Neural crest cell (in vitro differentiated cells): Measurements from ENCODE around the gene KCNS3. TPM values are rescaled to one million over a fixed set of nuclear protein-coding genes. Genes with fewer than 3 reads are reported as not detected.
A peak's percentile ranks its signal among the peaks of the same experiment; 100 is the strongest.

Experiments used
- DNase-seq: peaks from one replicate; pipeline ENCODE4 v3.0.0; 2021; ENCODE audit warnings: low read depth, mixed read lengths, low spot score
- H3K27ac Mint-ChIP-seq: one replicate; pipeline ENCODE4 v1.8.0; 2021; ENCODE audit warnings: mild to moderate bottlenecking, mixed read lengths; ENCODE audit not compliant: unreplicated experiment
- H3K27me3 Mint-ChIP-seq: 2 replicates; pipeline ENCODE4 v1.8.0; 2021; ENCODE audit warnings: low read depth, mild to moderate bottlenecking, mixed read lengths
- H3K36me3 Mint-ChIP-seq: 2 replicates; pipeline ENCODE4 v1.8.0; 2021; ENCODE audit warnings: low read depth, mild to moderate bottlenecking, mixed read lengths
- H3K4me1 Mint-ChIP-seq: 2 replicates; pipeline ENCODE4 v1.8.0; 2021; ENCODE audit warnings: mixed read lengths
- H3K4me3 Mint-ChIP-seq: one replicate; pipeline ENCODE4 v1.8.0; 2021; ENCODE audit warnings: mild to moderate bottlenecking, mixed read lengths
- H3K9me3 Mint-ChIP-seq: 2 replicates; pipeline ENCODE4 v1.8.0; 2021; ENCODE audit warnings: mixed read lengths
- total RNA-seq: library from RNA; stranded (reverse); gene quantifications from 2 replicates; pipeline ENCODE4 v1.2.1, GENCODE V29; 2021
- TF ChIP-seq, protein P1 (sequence below): fragments of 200-600 bp; sonication (generic); conservative IDR thresholded peaks from 2 replicates; pipeline ENCODE4 v1.5.0; 2021; ENCODE audit warnings: antibody characterized with exemption, mild to moderate bottlenecking

Gene KCNS3
- total RNA-seq, 1 donor from 2014 or later: 1.4 TPM

DNA sequence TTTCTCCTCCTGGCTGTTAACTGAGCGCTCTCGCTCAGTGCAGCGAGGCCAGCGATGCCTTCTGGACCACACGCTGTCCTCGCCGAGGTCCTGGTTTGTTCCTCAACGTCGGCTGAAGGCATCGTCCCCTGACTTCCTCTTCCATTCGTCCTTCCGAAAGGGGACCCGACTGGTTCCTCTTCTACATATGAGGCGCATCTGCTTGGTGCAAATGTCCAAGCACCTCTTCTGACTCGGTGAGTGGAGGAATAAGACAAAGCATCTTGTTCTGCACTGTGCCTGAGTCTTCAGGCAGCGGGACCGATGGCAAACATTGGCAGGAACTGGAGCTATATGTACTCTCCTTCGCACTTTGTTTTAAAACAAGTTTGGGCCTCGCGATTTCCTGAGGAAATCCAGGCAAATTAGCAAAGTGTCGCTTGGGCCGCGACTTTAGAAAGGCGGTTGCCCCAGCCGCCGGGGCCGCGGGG, 621 bp upstream of the KCNS3 start:
- H3K27ac Mint-ChIP-seq: no peak overlapping the region
- peak; percentile 4 for DNase-seq
- H3K4me3 Mint-ChIP-seq: peak overlapping the region; percentile 87
- H3K27me3 Mint-ChIP-seq: peaks cover 94% of the 10 kb centered on the region
- TF ChIP-seq, protein P1, sequence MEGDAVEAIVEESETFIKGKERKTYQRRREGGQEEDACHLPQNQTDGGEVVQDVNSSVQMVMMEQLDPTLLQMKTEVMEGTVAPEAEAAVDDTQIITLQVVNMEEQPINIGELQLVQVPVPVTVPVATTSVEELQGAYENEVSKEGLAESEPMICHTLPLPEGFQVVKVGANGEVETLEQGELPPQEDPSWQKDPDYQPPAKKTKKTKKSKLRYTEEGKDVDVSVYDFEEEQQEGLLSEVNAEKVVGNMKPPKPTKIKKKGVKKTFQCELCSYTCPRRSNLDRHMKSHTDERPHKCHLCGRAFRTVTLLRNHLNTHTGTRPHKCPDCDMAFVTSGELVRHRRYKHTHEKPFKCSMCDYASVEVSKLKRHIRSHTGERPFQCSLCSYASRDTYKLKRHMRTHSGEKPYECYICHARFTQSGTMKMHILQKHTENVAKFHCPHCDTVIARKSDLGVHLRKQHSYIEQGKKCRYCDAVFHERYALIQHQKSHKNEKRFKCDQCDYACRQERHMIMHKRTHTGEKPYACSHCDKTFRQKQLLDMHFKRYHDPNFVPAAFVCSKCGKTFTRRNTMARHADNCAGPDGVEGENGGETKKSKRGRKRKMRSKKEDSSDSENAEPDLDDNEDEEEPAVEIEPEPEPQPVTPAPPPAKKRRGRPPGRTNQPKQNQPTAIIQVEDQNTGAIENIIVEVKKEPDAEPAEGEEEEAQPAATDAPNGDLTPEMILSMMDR: no peak
- H3K9me3 Mint-ChIP-seq: no peaks in the 10 kb centered on the region
- H3K4me1 Mint-ChIP-seq: peaks cover 18% of the 10 kb centered on the region
- H3K36me3 Mint-ChIP-seq: no peaks in the 10 kb centered on the region

DNA sequence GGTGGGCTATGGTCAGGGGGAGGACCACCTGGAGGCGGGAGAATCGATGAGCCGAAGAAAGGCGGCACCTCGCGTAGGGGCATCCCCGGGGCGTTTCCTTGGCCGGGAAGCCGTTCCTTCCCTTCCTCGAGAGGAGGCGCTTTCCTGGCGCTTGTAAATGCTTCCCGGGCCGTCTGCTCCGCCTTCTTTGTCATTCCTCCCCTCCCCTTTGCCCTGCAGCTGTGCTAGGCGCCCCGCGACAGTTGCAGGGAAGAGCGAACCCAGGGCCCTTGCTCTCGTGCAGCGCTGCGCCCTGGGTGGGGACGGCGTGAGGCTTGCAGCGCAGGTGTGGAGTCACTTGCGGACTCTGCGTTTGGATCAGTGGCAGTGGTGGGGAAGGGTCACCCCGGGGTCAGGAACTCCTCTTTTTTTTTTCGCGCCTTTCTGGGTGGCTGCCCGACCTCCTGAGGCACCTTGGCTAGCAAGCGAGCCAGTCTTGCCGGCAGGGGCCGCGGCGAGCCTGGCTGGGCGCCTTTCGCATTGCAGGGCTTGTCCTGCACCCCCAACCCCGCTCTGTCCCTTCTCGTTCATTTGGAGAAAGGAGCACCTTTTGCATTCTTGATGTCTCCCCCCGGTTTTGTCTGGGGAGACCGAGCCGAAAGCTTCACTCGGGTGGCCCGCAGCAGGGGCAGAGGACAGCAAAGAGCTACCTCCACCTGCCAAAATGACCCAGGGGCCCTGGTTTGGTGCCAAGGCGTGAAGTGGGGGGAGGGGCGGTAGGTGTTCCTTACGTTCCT, 858 bp downstream of the KCNS3 start:
- no peaks in the 10 kb centered on the region for H3K9me3 Mint-ChIP-seq
- H3K27ac Mint-ChIP-seq: no peak overlapping the region
- no peaks in the 10 kb centered on the region for H3K36me3 Mint-ChIP-seq
- H3K4me1 Mint-ChIP-seq: peaks cover 18% of the 10 kb centered on the region
- TF ChIP-seq, protein P1: peak; percentile 37
- H3K4me3 Mint-ChIP-seq: peak overlapping the region; percentile 90
- peak; percentile 55 for DNase-seq
- peaks cover 84% of the 10 kb centered on the region for H3K27me3 Mint-ChIP-seq

DNA sequence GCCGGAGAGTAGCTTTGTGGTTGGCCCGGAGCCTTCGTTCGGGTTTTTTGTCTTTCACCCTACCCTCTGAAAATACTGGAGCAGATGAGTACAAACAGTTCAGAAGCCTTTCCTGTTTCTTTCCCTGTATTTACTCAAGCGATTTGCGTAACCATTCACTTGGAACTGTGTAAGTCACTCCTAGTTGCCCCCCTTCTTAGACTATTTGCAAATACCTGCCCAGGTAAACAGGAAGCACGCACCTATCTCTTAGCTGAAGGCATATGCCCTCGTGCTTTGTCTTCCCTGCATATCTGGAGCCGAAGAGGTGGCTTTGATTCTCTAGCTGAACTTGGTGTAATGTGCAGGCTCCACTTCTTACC, 1.4 kb downstream of the KCNS3 start:
- Mint-ChIP-seq H3K27me3 (peaks cover 78% of the 10 kb centered on the region), H3K27ac (no peak overlapping the region)

DNA sequence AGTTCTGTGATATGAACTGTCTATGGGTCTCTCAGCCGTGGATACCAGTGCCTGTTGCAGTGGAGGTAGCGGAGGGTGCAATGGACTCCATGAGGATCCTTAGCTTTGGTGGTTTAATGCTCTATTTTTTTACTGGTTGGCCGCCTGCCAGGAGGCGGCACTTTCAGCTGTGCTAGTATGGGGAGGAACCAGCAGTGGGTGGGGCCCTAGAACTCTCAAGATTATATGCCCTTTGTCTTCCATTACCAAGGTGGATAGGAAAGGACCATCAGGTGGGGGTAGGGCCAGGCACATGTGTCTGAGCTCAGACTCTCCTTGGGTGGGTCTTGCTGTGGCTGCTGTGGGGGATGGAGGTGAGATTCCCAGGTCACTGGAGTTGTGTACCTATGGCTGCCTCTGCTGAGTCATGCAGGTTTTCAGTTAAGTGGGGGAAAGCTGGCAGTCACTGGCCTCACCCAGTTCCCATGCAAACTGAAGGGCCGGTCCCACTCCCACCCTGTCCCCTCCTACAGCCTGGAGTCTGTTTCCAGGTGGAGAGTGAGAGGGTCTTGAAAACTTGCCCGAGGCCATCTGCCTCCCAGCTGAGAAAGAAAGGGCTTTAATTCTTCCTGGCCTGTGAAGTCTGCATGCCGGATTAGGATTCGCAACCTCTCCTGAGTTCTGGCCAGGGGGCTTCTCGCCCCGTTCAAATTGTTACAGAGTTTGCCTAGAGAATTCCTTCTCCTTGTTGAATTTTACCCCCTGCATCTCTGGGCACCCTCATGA, 14.5 kb downstream of the KCNS3 start:
- Mint-ChIP-seq H3K4me1 (no peaks in the 10 kb centered on the region), H3K27me3 (peaks cover 31% of the 10 kb centered on the region), H3K9me3 (peaks cover 14% of the 10 kb centered on the region), H3K27ac (no peak overlapping the region), H3K36me3 (peaks cover 5% of the 10 kb centered on the region), H3K4me3 (no peak overlapping the region)
- TF ChIP-seq, protein P1: no peak
- DNase-seq: no peak

More for the DNA sequence above, 1.4 kb downstream of the KCNS3 start:
- Mint-ChIP-seq H3K4me1 (peaks cover 18% of the 10 kb centered on the region), H3K9me3 (no peaks in the 10 kb centered on the region), H3K4me3 (peak overlapping the region; percentile 90), H3K36me3 (no peaks in the 10 kb centered on the region)
- DNase-seq: no peak
- TF ChIP-seq, protein P1: no peak

- Mint-ChIP-seq H3K36me3 (peaks cover 5% of the 10 kb centered on the region), H3K4me1 (no peaks in the 10 kb centered on the region), H3K9me3 (peaks cover 14% of the 10 kb centered on the region), H3K27ac (no peak overlapping the region), H3K27me3 (peaks cover 25% of the 10 kb centered on the region), H3K4me3 (no peak overlapping the region)
- TF ChIP-seq, protein P1: no peak
- DNase-seq: no peak
Observed at GRCh38 chr2:17894005-17894404, 15.5 kb downstream of the KCNS3 start.
